CD14-positive monocyte (primary cell): ENCODE measurements around the gene FAM162A. TPM values are rescaled to one million over a fixed set of nuclear protein-coding genes. Genes with fewer than 3 reads are reported as not detected.

Source experiments
- DNase-seq, 3 donors: peaks; one replicate each; pipeline ENCODE4 v3.0.0-alpha.2; 2011 to 2022
- H2AFZ ChIP-seq: 2 replicates; pipeline ENCODE4 v1.6.0; 2012; ENCODE audit warnings: mild to moderate bottlenecking, low read depth, low read length, inconsistent platforms; ENCODE audit not compliant: insufficient read depth, poor library complexity, severe bottlenecking
- H3K27ac ChIP-seq, 2 donors: 1 replicate in 1 of 2; 2 replicates in 1 of 2; pipeline ENCODE4 v1.5.1; 2012 to 2013; ENCODE audit warnings: low read length in 2 of 2, control low read depth in 1 of 2, inconsistent platforms in 1 of 2, low read depth in 1 of 2, mild to moderate bottlenecking in 1 of 2
- H3K27me3 ChIP-seq, 2 donors: one replicate each; pipeline versions ENCODE4 v1.6.0 to v1.6.1; 2011 to 2013; ENCODE audit warnings: low read length in 2 of 2; ENCODE audit not compliant: control insufficient read depth in 2 of 2, insufficient read depth in 2 of 2
- H3K36me3 ChIP-seq, 2 donors: replicated peaks in 1 of 2; 1 replicate in 1 of 2; 2 replicates in 1 of 2; pipeline versions ENCODE4 v1.5.1 to v1.6.1; 2012 to 2013; ENCODE audit warnings: low read length in 2 of 2, control low read depth in 1 of 2, inconsistent platforms in 1 of 2, mild to moderate bottlenecking in 1 of 2; ENCODE audit not compliant: insufficient read depth in 2 of 2, control insufficient read depth in 1 of 2
- H3K4me1 ChIP-seq, 2 donors: 1 replicate in 1 of 2; 2 replicates in 1 of 2; pipeline versions ENCODE4 v1.5.1 to v1.6.1; 2012 to 2013; ENCODE audit warnings: low read length in 2 of 2, control low read depth in 1 of 2, inconsistent platforms in 1 of 2, mild to moderate bottlenecking in 1 of 2, moderate library complexity in 1 of 2; ENCODE audit not compliant: insufficient read depth in 2 of 2, control insufficient read depth in 1 of 2
- H3K4me2 ChIP-seq: replicated peaks from 2 replicates; pipeline ENCODE3; 2012; ENCODE audit warnings: low read length, moderate library complexity, mild to moderate bottlenecking; ENCODE audit not compliant: poor library complexity, severe bottlenecking; ENCODE audit errors: extremely low read depth
- H3K4me3 ChIP-seq, 3 experiments: fragments of 200-600 bp in 1 of 3; sonication (generic) in 1 of 3; replicated peaks in 1 of 3; 1 replicate in 2 of 3; 2 replicates in 1 of 3; pipeline ENCODE4 v1.5.1; 2011 to 2013; ENCODE audit warnings: low read length in 3 of 3, mild to moderate bottlenecking in 3 of 3, control low read depth in 2 of 3, low read depth in 2 of 3, inconsistent platforms in 1 of 3, moderate library complexity in 1 of 3
- H3K79me2 ChIP-seq: 2 replicates; pipeline ENCODE4 v1.6.0; 2012; ENCODE audit warnings: mild to moderate bottlenecking, control low read depth, inconsistent platforms, low read length, moderate library complexity; ENCODE audit not compliant: insufficient read depth
- H3K9ac ChIP-seq: 2 replicates; pipeline ENCODE4 v1.6.0; 2017; ENCODE audit warnings: low read length, mild to moderate bottlenecking; ENCODE audit not compliant: insufficient read depth, poor library complexity, severe bottlenecking
- H3K9me3 ChIP-seq, 2 donors: replicated peaks in 1 of 2; 1 replicate in 1 of 2; 2 replicates in 1 of 2; pipeline versions ENCODE4 v1.5.1 to v1.6.1; 2012 to 2013; ENCODE audit warnings: low read length in 2 of 2, control low read depth in 1 of 2; ENCODE audit not compliant: control insufficient read depth in 1 of 2, insufficient read depth in 1 of 2
- H4K20me1 ChIP-seq: 2 replicates; pipeline ENCODE4 v1.6.0; 2012; ENCODE audit warnings: mild to moderate bottlenecking, low read length, control low read depth, moderate library complexity; ENCODE audit not compliant: insufficient read depth
- H3K27ac Mint-ChIP-seq, 7 donors: one replicate each; pipeline ENCODE4 v1.8.0; 2020; ENCODE audit warnings: mild to moderate bottlenecking in 7 of 7, mixed read lengths in 7 of 7, moderate library complexity in 6 of 7, inconsistent platforms in 2 of 7
- H3K27me3 Mint-ChIP-seq, 3 donors: one replicate each; pipeline ENCODE4 v1.8.0; 2021 to 2022; ENCODE audit warnings: low read depth in 3 of 3, mild to moderate bottlenecking in 3 of 3, mixed read lengths in 3 of 3, moderate library complexity in 3 of 3, inconsistent platforms in 1 of 3
- H3K36me3 Mint-ChIP-seq, 2 donors: one replicate each; pipeline ENCODE4 v1.8.0; 2020; ENCODE audit warnings: mixed read lengths in 2 of 2, inconsistent platforms in 1 of 2, mild to moderate bottlenecking in 1 of 2
- H3K4me1 Mint-ChIP-seq: one replicate; pipeline ENCODE4 v1.8.0; 2020; ENCODE audit warnings: mild to moderate bottlenecking, mixed read lengths
- H3K4me3 Mint-ChIP-seq, 2 donors: one replicate each; pipeline ENCODE4 v1.8.0; 2020; ENCODE audit warnings: mild to moderate bottlenecking in 2 of 2, mixed read lengths in 2 of 2, moderate library complexity in 1 of 2
- H3K9me3 Mint-ChIP-seq, 7 donors: one replicate each; pipeline ENCODE4 v1.8.0; 2020 to 2022; ENCODE audit warnings: mixed read lengths in 7 of 7, mild to moderate bottlenecking in 6 of 7, moderate library complexity in 6 of 7, inconsistent platforms in 2 of 7
- CTCF ChIP-seq: fragments of 200-600 bp; IDR thresholded peaks from one replicate; pipeline ENCODE4 v1.8.0; 2022; ENCODE audit warnings: antibody characterized with exemption, mild to moderate bottlenecking
- WGBS: methylation state at CpG from one replicate; pipeline ENCODE4 v1.1.5; 2013; ENCODE audit warnings: missing lambda C conversion rate; ENCODE audit not compliant: insufficient coverage; 5-methylcytosine and 5-hydroxymethylcytosine counted together
- intact Hi-C, 2 donors: fragments of 100-400 bp; cut with micrococcal nuclease; formaldehyde crosslinking; loops; one replicate each; pipeline versions ENCODE4 v1.15.0 to v1.15.1; 2023
- polyA plus RNA-seq, 3 donors: library from polyadenylated mRNA; depleted of rRNA in 1 of 3; unstranded in 2 of 3; stranded (reverse) in 1 of 3; fragments of 300-500 nt in 2 of 3; fragments of >200 nt in 1 of 3; fragmentation: Illumina TruSeq in 2 of 3; gene quantifications; 1 replicate in 2 of 3; 2 replicates in 1 of 3; pipeline ENCODE4 v1.2.3, GENCODE V29; 2012 to 2021

The FAM162A gene
- polyA plus RNA-seq, 3 donors = 6.8 to 28.5 (median 24.2) TPM

- intact Hi-C loops = no loop called here
- Mint-ChIP-seq H3K27me3 (peaks cover 0 to 2% (median 0%) of the 10 kb centered on the region in 3 donors), H3K9me3 (no peaks in the 10 kb centered on the region), H3K4me3 (peak overlapping the region in 1 of 2 donors; percentile 4), H3K27ac (no peak overlapping the region), H3K4me1 (peaks cover 10% of the 10 kb centered on the region), H3K36me3 (peaks cover 0 to 1% of the 10 kb centered on the region in 2 donors)
- Histone ChIP-seq H3K9ac (no peak overlapping the region), H3K4me3 (no peak overlapping the region), H3K27me3 (no peaks in the 10 kb centered on the region), H3K4me1 (peaks cover 0 to 4% of the 10 kb centered on the region in 2 donors), H4K20me1 (no peaks in the 10 kb centered on the region), H3K36me3 (no peaks in the 10 kb centered on the region), H2AFZ (no peak overlapping the region), H3K27ac (no peak overlapping the region), H3K9me3 (no peaks in the 10 kb centered on the region), H3K4me2 (no peak overlapping the region), H3K79me2 (no peaks in the 10 kb centered on the region)
- TF ChIP-seq CTCF = no peak
- no peak for DNase-seq
- WGBS = 100% methylated on average over 1 of the region's 2 CpGs
Observed at GRCh38 chr3:122391681-122392446, 7.9 kb downstream of the FAM162A start.

- Histone ChIP-seq H4K20me1 (no peaks in the 10 kb centered on the region), H3K36me3 (no peaks in the 10 kb centered on the region), H3K27ac (no peak overlapping the region), H3K9ac (no peak overlapping the region), H3K4me3 (no peak overlapping the region), H3K27me3 (no peaks in the 10 kb centered on the region), H2AFZ (no peak overlapping the region), H3K9me3 (no peaks in the 10 kb centered on the region), H3K4me2 (no peak overlapping the region), H3K4me1 (peaks cover 0 to 4% of the 10 kb centered on the region in 2 donors), H3K79me2 (no peaks in the 10 kb centered on the region)
- WGBS = 100% methylated on average over 1 of the region's 2 CpGs
- no peaks in the 10 kb centered on the region for H3K9me3 Mint-ChIP-seq
- no peak overlapping the region for H3K4me3 Mint-ChIP-seq
- intact Hi-C loops = no loop called here
- DNase-seq = peak; percentile 27 to 53 (median 43)
- H3K27ac Mint-ChIP-seq = no peak overlapping the region
- no peaks in the 10 kb centered on the region for H3K36me3 Mint-ChIP-seq
- peaks cover 10% of the 10 kb centered on the region for H3K4me1 Mint-ChIP-seq
- H3K27me3 Mint-ChIP-seq = peaks cover 0 to 2% (median 0%) of the 10 kb centered on the region in 3 donors
- TF ChIP-seq CTCF = peak; percentile 84
Observed at GRCh38 chr3:122392868-122393844, 9.2 kb downstream of the FAM162A start.
